Dermis microvascular lymphatic vessel endothelial cell (primary cell): ENCODE results near the gene GALNT9. TPM values are rescaled to one million over a fixed set of nuclear protein-coding genes. Genes with fewer than 3 reads are reported as not detected.
"Not testable (repeated sequence)": the region's sequence is repeated elsewhere in the genome, so short reads cannot be mapped to it uniquely, and the experiment has no call there.

Source experiments
- DNase-seq, 2 donors: peaks; one replicate each; pipeline versions ENCODE4 v3.0.0 to v3.0.0-alpha.2; 2010; ENCODE audit warnings: low read depth in 2 of 2
- total RNA-seq: library from RNA; depleted of rRNA; stranded (reverse); fragments of >200 nt; gene quantifications from 2 replicates; pipeline ENCODE4 v1.2.1, GENCODE V29; 2014

The GALNT9 gene
- total RNA-seq, 1 donor from 2014 or later: under 0.01 TPM

- DNase-seq: not testable (repeated sequence)
These were observed 33.8 kb downstream of the GALNT9 start for GRCh38 chr12:132295561-132295960.

GRCh38 chr12:132295101-132295526 is 34.3 kb downstream of the GALNT9 start:
- DNase-seq: no peak

GRCh38 chr12:132294121-132295034 is 35.0 kb downstream of the GALNT9 start:
- no peak for DNase-seq

GRCh38 chr12:132292328-132293319 is 36.8 kb downstream of the GALNT9 start:
- DNase-seq: no peak

- no peak for DNase-seq
These were observed 37.8 kb downstream of the GALNT9 start for GRCh38 chr12:132291402-132292175.

GRCh38 chr12:132290203-132290540 is 39.2 kb downstream of the GALNT9 start:
- no peak for DNase-seq

GRCh38 chr12:132289356-132290202 is 39.8 kb downstream of the GALNT9 start:
- no peak for DNase-seq

- DNase-seq: no peak
These were observed 40.7 kb downstream of the GALNT9 start for GRCh38 chr12:132288516-132289215.

- no peak for DNase-seq
These were observed 41.8 kb downstream of the GALNT9 start for GRCh38 chr12:132287391-132288238.

GRCh38 chr12:132286912-132287311 is 42.5 kb downstream of the GALNT9 start:
- DNase-seq: no peak

- peak in 1 of 2 donors; percentile 53 for DNase-seq
These were observed 43.3 kb downstream of the GALNT9 start for GRCh38 chr12:132285991-132286681.

GRCh38 chr12:132284827-132285741 is 44.3 kb downstream of the GALNT9 start:
- DNase-seq: no peak

GRCh38 chr12:132284071-132284826 is 45.1 kb downstream of the GALNT9 start:
- peak in 1 of 2 donors; percentile 29 for DNase-seq

- DNase-seq: no peak
These were observed 46.2 kb downstream of the GALNT9 start for GRCh38 chr12:132282950-132283771.
